DMS 273 (cell line): ENCODE data around the gene PLD4.
"Not testable (repeated sequence)": the region's sequence is repeated elsewhere in the genome, so short reads cannot be mapped to it uniquely, and the experiment has no call there.

Source experiments
- DNase-seq: peaks from one replicate; lab custom pipeline; 2025; ENCODE audit not compliant: unreplicated experiment; lab: John Stamatoyannopoulos, UW

PLD4 gene

DNA sequence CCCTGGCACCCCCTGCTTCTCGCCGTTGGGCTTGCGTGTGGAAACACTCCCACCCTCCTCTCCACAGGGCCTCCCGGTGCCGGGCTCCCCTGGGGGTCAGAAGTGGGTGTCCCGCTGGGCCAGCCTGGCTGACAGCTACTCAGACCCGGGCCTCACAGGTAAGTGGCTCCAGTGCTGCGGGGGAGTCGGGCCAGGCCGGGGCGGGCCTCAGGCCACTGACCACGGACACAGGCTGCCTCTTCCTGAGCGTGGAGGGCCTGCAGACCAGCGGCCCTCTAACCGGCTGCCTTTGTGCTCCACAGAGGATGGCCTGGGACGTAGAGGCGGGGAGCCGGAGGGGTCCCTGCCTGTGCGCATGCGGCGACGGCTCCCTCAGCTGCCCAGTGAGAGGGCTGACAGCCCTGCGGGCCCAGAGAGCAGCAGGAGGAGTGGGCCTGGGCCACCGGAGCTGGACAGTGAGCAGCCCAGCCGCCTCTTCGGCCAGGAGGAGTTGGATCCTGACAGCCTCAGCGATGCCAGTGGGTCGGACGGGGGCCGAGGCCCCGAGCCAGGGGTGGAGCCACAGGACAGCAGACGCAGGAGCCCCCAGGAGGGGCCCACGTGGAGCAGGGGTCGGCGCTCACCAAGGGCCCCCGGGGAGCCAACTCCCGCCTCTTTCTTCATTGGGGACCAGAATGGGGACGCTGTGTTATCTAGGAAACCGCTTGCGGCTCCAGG lies 38.5 kb upstream of the PLD4 start:
- DNase-seq, result no peak

- no peak for DNase-seq
Observed at GRCh38 chr14:104886690-104887622, 37.7 kb upstream of the PLD4 start.

DNA sequence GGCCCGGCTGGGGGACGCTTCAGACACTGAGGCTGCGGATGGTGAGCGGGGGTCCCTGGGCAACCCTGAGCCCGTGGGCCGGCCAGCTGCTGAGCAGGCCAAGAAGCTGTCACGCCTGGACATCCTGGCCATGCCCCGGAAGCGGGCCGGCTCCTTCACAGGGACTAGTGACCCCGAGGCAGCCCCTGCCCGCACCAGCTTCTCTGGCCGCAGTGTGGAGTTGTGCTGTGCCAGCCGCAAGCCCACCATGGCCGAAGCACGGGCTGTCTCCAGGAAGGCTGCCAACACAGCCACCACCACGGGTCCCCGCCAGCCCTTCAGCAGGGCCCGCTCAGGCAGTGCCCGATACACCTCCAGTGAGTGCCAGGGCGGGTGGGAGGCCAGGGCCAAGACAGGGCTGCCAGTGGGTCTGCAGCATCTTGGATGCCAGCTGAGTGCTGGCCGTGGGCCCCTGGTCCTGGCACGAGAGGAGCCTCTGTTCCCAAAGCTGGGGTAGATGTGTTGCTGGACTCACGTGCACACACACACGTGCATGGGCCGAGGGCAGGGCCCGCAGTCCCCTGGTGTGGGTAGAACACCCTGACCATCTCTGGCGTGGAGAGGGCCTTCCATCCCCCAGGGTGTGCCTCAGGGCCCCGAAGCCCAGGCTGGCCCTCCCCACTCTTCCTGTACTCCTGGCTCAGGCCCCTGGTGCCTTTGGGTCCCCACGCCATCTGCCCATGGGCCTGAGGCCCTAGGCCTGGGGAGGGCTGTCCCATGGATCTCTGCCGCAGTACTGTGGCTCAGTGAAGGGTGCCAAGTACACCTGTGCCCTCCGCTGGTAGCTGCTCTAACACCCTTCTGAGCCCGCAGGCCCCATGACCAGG lies 36.8 kb upstream of the PLD4 start:
- DNase-seq, result no peak

- no peak for DNase-seq
Observed at GRCh38 chr14:104888489-104889374, 35.9 kb upstream of the PLD4 start.

GRCh38 chr14:104889375-104889757 lies 35.3 kb upstream of the PLD4 start:
- no peak for DNase-seq

- not testable (repeated sequence) for DNase-seq
Observed at GRCh38 chr14:104890292-104890691, 34.4 kb upstream of the PLD4 start.

GRCh38 chr14:104891121-104891551 lies 33.5 kb upstream of the PLD4 start:
- DNase-seq, result no peak

- DNase-seq, result no peak
Observed at GRCh38 chr14:104891664-104892530, 32.8 kb upstream of the PLD4 start.

- DNase-seq, result no peak
Observed at GRCh38 chr14:104892531-104893434, 31.9 kb upstream of the PLD4 start.

DNA sequence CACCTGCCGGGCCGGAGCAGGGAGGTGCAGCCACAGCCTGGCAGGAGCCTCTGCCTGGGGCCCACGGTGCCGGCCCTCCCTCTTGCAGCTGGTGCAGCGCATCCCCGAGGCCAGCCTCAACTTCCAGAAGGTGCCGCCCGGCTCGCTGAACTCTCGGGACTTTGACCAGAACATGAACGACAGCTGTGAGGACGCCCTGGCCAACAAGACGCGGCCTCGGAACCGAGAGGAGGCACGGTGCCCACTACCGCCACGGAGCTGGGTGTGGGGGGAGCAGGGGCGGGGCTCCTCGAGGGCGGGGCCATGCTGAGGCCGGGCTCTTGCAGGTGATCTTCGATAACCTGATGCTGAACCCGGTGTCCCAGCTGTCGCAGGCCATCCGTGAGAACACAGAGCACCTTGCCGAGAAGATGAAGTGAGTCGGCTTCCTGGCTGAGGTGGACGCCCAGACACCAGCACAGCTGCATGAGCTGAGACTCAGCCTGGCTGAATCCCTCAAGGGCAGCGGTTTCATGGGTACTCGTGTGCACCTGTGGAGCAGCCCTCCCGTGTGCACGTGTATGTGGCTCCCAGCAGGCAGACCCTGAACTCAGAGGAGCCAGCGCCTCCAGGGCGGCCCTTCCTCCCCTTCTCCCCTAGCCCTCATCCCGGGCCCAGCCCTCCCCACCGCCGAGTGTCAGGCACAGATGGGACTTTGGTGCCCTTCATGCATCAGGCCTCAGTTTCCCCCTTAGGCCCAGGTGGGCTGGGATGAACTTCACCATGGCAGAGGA lies 31.1 kb upstream of the PLD4 start:
- no peak for DNase-seq

- DNase-seq, result no peak
Observed at GRCh38 chr14:104894331-104895206, 30.1 kb upstream of the PLD4 start.

DNA sequence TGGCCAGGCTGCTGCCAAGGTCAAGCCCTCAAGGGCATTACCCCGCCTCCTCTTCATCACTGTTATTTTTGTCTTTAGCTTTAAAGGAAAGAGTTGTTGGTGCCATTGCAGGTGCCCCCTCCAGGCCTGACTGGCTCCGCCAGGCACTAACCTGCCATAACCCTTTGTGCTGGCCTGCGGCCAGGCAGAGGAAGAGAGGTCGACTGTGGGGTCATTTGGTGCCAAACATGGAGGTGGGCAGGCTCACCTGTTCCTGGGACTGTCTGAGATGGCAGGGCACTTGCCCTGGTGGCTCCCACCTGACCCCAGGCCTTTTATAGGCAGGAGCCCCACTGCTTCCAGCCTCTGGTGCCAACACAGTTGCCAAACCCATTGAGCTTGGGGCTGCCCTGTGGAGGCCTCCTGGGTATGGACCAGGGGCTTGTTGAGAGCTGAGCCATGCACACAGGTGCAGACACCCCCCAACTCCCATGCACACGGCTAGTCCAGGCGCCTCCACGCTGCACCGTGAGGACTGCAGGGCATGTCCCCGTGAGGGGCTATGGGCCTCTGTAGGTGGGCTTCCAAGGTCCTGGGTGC lies 29.4 kb upstream of the PLD4 start:
- DNase-seq, result no peak

DNA sequence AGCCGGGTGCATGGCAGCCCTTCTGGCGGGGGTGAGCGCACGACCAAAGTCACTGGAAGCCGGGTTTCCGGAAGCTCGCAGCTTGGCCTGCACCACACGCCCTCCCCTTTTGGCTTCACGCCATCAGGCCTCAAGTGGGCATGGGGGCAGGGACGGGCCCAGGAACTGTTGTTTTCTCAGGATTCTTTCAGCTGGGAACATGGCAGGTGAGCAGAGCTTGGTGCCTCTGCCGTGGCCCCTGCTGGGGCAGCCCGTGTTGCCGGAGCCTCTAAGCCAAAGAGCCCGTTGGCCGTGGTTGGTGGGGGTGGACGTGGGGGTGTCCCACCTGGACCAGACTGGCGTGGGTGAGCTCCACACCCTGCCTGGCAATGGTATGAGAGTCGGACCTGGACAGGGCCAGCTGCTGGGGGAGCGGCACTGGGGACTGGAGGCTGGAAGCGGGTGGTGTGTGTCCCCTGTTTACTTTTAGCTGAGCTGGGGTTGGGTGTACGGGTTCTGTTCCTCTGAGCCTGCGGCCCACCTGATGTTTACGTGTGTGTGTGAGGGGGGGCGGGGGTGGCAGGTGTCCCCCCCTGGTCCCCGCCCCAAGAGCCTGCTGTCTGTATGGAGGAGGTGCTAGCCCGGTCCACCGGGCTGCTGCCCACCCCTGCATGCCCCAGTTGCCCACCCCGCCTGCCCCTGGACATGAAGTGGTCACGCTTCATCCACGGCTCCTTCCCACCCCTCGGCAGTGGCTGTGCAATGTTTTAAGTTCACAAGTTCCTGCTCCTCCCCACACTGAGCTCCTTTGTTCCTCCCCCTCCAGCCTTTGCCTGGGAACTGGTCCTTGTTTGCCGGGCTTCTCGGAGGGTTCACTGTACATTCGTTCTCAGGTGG lies 28.7 kb upstream of the PLD4 start:
- peak; percentile 68 for DNase-seq

- DNase-seq, result no peak
Observed at GRCh38 chr14:104897330-104898194, 27.1 kb upstream of the PLD4 start.
